WTC11 (cell line): Measurements from ENCODE around the gene COLQ. TPM values are rescaled to one million over a fixed set of nuclear protein-coding genes. Genes with fewer than 3 reads are reported as not detected.
"Not testable (repeated sequence)": the region's sequence is repeated elsewhere in the genome, so short reads cannot be mapped to it uniquely, and the experiment has no call there.

Experiments used
- ATAC-seq: fragments of 200-7000 bp; cut with Tn5 transposase; 2 replicates; pipeline ENCODE4 v1.10.0; 2021; ENCODE audit warnings: mild to moderate bottlenecking, moderate library complexity
- CTCF ChIA-PET: fragments of 300-600 bp; sonication (Branson Sonifier 250); formaldehyde crosslinking; loops from one replicate; lab custom pipeline; 2021; ENCODE audit warnings: antibody characterized with exemption; lab: Charles Lee
- POLR2A ChIA-PET: fragments of 350-600 bp; sonication (Branson Sonifier 250); formaldehyde crosslinking; loops from one replicate; lab custom pipeline; 2021; ENCODE audit warnings: antibody characterized with exemption; lab: Charles Lee
- DNase-seq: peaks from one replicate; pipeline ENCODE4 v3.0.0; 2021; ENCODE audit warnings: low spot score
- H3K27ac Mint-ChIP-seq: 2 replicates; pipeline ENCODE4 v1.8.0; 2021; ENCODE audit warnings: mixed read lengths
- H3K27me3 Mint-ChIP-seq: 2 replicates; pipeline ENCODE4 v1.8.0; 2021; ENCODE audit warnings: low read depth, mild to moderate bottlenecking, moderate library complexity, mixed read lengths
- H3K36me3 Mint-ChIP-seq: 2 replicates; pipeline ENCODE4 v1.8.0; 2021; ENCODE audit warnings: mixed read lengths
- H3K4me1 Mint-ChIP-seq: 2 replicates; pipeline ENCODE4 v1.8.0; 2022; ENCODE audit warnings: mixed read lengths
- H3K4me3 Mint-ChIP-seq: 2 replicates; pipeline ENCODE4 v1.8.0; 2021; ENCODE audit warnings: mild to moderate bottlenecking, moderate library complexity, mixed read lengths
- H3K9me3 Mint-ChIP-seq: 2 replicates; pipeline ENCODE4 v1.8.0; 2021; ENCODE audit warnings: mixed read lengths
- ATF2 ChIP-seq: sonication (generic); formaldehyde crosslinking; IDR thresholded peaks from 2 replicates; pipeline ENCODE4 v1.8.1; 2022; ENCODE audit warnings: low read depth, missing genetic modification reagents, borderline replicate concordance
- ATF6 ChIP-seq: sonication (generic); formaldehyde crosslinking; IDR thresholded peaks from 2 replicates; pipeline ENCODE4 v1.8.1; 2023; ENCODE audit warnings: mild to moderate bottlenecking, missing genetic modification reagents
- CBFB ChIP-seq: sonication (generic); formaldehyde crosslinking; IDR thresholded peaks from 2 replicates; pipeline ENCODE4 v1.8.1; 2022; ENCODE audit warnings: mild to moderate bottlenecking, low read depth, missing genetic modification reagents
- GABPB1 ChIP-seq: sonication (generic); formaldehyde crosslinking; IDR thresholded peaks from 2 replicates; pipeline ENCODE4 v1.8.1; 2023; ENCODE audit warnings: mild to moderate bottlenecking, missing genetic modification reagents
- IRF2 ChIP-seq: sonication (generic); formaldehyde crosslinking; IDR thresholded peaks from 2 replicates; pipeline ENCODE4 v1.8.0; 2022; ENCODE audit warnings: low read depth, missing genetic modification reagents, borderline replicate concordance
- JAZF1 ChIP-seq: fragments of 250-450 bp; sonication (Bioruptor Pico); IDR thresholded peaks from 2 replicates; pipeline ENCODE4 v1.9.0; 2021; ENCODE audit warnings: moderate library complexity, mild to moderate bottlenecking, inconsistent platforms
- JUN ChIP-seq: sonication (generic); formaldehyde crosslinking; IDR thresholded peaks from 2 replicates; pipeline ENCODE4 v1.8.0; 2023; ENCODE audit warnings: mild to moderate bottlenecking, missing genetic modification reagents
- MYBL2 ChIP-seq: sonication (generic); formaldehyde crosslinking; IDR thresholded peaks from 2 replicates; pipeline ENCODE4 v1.8.1; 2023; ENCODE audit warnings: mild to moderate bottlenecking, moderate library complexity, missing genetic modification reagents
- NR1H2 ChIP-seq: sonication (generic); formaldehyde crosslinking; IDR thresholded peaks from 2 replicates; pipeline ENCODE4 v1.9.0; 2021; ENCODE audit warnings: mild to moderate bottlenecking, moderate library complexity, missing genetic modification reagents
- PRDM15 ChIP-seq: sonication (generic); formaldehyde crosslinking; IDR thresholded peaks from 2 replicates; pipeline ENCODE4 v1.8.0; 2022; ENCODE audit warnings: missing genetic modification reagents
- RORB ChIP-seq: fragments of 250-450 bp; sonication (Bioruptor Pico); IDR thresholded peaks from 2 replicates; pipeline ENCODE4 v1.9.0; 2021; ENCODE audit warnings: mild to moderate bottlenecking
- STAT6 ChIP-seq: sonication (generic); formaldehyde crosslinking; conservative IDR thresholded peaks from 2 replicates; pipeline ENCODE4 v1.8.1; 2023; ENCODE audit warnings: mild to moderate bottlenecking, low read depth, missing genetic modification reagents, moderate library complexity
- TCF7 ChIP-seq: sonication (generic); formaldehyde crosslinking; IDR thresholded peaks from 2 replicates; pipeline ENCODE4 v1.8.0; 2022; ENCODE audit warnings: mild to moderate bottlenecking, low read depth, missing genetic modification reagents, moderate library complexity
- USF2 ChIP-seq: sonication (generic); formaldehyde crosslinking; IDR thresholded peaks from 2 replicates; pipeline ENCODE4 v1.8.1; 2023; ENCODE audit warnings: mild to moderate bottlenecking, missing genetic modification reagents, moderate library complexity
- ZNF423 ChIP-seq: fragments of 250-450 bp; sonication (Bioruptor Pico); IDR thresholded peaks from 2 replicates; pipeline ENCODE4 v2.1.2; 2022; ENCODE audit warnings: mild to moderate bottlenecking, moderate library complexity
- ZNF671 ChIP-seq: fragments of 250-450 bp; sonication (Bioruptor Pico); IDR thresholded peaks from 2 replicates; pipeline ENCODE4 v1.8.0; 2021; ENCODE audit warnings: mild to moderate bottlenecking
- total RNA-seq: library from RNA; stranded (reverse); gene quantifications from 3 replicates; pipeline ENCODE4 v1.2.3, GENCODE V29; 2021
- TF ChIP-seq, protein P1 (sequence below): sonication (generic); formaldehyde crosslinking; conservative IDR thresholded peaks from 2 replicates; pipeline ENCODE4 v1.8.1; 2022; ENCODE audit warnings: mild to moderate bottlenecking, missing genetic modification reagents
- TF ChIP-seq, protein P2 (sequence below): sonication (generic); formaldehyde crosslinking; IDR thresholded peaks from 2 replicates; pipeline ENCODE4 v1.8.1; 2023; ENCODE audit warnings: mild to moderate bottlenecking, missing genetic modification reagents

Gene COLQ
- total RNA-seq, 1 experiment from 2014 or later, result 2.2 TPM

DNA sequence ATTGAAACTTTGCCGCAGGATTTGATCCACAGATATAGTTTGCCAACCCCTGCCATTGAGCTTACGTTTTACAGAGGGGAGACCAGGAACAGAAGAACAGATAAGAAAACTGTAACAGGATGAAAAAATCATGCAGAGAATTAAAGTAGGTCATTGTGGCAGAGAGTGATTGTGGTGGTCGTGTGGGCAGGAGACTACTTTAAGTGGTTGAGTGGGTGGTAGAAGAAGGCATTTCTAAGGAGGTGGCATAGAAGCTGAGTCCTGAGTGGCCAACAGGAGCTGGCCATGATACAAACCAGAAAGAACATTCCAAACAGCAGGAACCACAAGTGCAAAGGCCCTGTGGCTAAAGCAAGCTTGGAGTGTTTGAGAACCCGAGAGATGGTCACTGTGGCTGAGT lies 34.5 kb downstream of the COLQ start:
- no peak for DNase-seq
- CTCF ChIA-PET, result no interaction called here
- Mint-ChIP-seq H3K4me3 (no peak overlapping the region), H3K4me1 (no peaks in the 10 kb centered on the region), H3K27ac (no peak overlapping the region), H3K36me3 (no peaks in the 10 kb centered on the region), H3K9me3 (peaks cover 8% of the 10 kb centered on the region; the same call in 1 of the 2 replicates), H3K27me3 (peaks cover 22% of the 10 kb centered on the region)
- POLR2A ChIA-PET, result no interaction called here
- no peak for TF ChIP-seq JUN (CRISPR knock-in tag)
- no peak for TF ChIP-seq JAZF1 (CRISPR knock-in tag)
- no peak for TF ChIP-seq TCF7 (CRISPR knock-in tag)
- no peak for TF ChIP-seq IRF2 (CRISPR knock-in tag)
- TF ChIP-seq ZNF671 (CRISPR knock-in tag), result no peak
- TF ChIP-seq STAT6 (CRISPR knock-in tag), result no peak
- no peak for TF ChIP-seq GABPB1
- no peak for TF ChIP-seq CBFB (CRISPR knock-in tag)
- TF ChIP-seq, protein P1, sequence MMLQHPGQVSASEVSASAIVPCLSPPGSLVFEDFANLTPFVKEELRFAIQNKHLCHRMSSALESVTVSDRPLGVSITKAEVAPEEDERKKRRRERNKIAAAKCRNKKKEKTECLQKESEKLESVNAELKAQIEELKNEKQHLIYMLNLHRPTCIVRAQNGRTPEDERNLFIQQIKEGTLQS, result no peak
- no peak for TF ChIP-seq ATF6 (CRISPR knock-in tag)
- TF ChIP-seq ZNF423 (CRISPR knock-in tag), result no peak
- no peak for TF ChIP-seq PRDM15
- TF ChIP-seq MYBL2 (CRISPR knock-in tag), result no peak
- TF ChIP-seq, all 79 proteins: peak for 0
- ATAC-seq, result no peak

DNA sequence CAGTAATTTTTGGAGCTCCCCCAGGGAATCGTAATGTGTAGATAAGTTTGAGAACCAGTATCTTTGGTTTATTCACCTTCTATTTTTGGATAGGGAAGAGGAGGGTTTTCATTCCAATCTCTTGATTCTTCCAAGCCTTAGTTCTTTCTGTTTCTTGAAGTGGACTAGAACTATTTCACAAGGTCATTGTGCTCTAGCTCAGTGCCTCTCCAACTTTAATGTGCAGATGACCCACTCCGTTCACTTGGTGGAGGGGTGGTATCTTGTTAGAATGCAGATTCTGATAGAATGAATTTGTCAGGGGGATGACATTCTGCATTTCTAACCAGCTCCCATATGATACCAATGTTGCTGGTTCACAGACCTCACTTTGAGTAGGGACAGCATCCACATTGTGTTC lies 35.5 kb downstream of the COLQ start:
- no peak for TF ChIP-seq RORB
- no peak for TF ChIP-seq ATF2
- TF ChIP-seq USF2 (CRISPR knock-in tag), result no peak
- TF ChIP-seq, protein P1, result no peak
- TF ChIP-seq, protein P2, sequence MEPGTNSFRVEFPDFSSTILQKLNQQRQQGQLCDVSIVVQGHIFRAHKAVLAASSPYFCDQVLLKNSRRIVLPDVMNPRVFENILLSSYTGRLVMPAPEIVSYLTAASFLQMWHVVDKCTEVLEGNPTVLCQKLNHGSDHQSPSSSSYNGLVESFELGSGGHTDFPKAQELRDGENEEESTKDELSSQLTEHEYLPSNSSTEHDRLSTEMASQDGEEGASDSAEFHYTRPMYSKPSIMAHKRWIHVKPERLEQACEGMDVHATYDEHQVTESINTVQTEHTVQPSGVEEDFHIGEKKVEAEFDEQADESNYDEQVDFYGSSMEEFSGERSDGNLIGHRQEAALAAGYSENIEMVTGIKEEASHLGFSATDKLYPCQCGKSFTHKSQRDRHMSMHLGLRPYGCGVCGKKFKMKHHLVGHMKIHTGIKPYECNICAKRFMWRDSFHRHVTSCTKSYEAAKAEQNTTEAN (CRISPR knock-in tag), result no peak
- TF ChIP-seq NR1H2 (CRISPR knock-in tag), result no peak
- ChIA-PET POLR2A (no interaction called here), CTCF (no interaction called here)
- Mint-ChIP-seq H3K9me3 (peaks cover 15% of the 10 kb centered on the region; the same call in 1 of the 2 replicates), H3K4me1 (no peaks in the 10 kb centered on the region), H3K27ac (no peak overlapping the region), H3K4me3 (no peak overlapping the region), H3K36me3 (no peaks in the 10 kb centered on the region), H3K27me3 (peaks cover 29% of the 10 kb centered on the region)
- no peak for DNase-seq
- no peak for ATAC-seq

- POLR2A ChIA-PET, H3K27ac Mint-ChIP-seq, CTCF ChIA-PET, H3K36me3 Mint-ChIP-seq, ATAC-seq, H3K4me3 Mint-ChIP-seq, H3K4me1 Mint-ChIP-seq, DNase-seq: not testable (repeated sequence)
- peaks cover 19% of the 10 kb centered on the region; the same call in 1 of the 2 replicates for H3K9me3 Mint-ChIP-seq
- H3K27me3 Mint-ChIP-seq, result peaks cover 31% of the 10 kb centered on the region
Measured at GRCh38 chr3:15484551-15484950, 37.0 kb downstream of the COLQ start.
